Activated B cell treated with CpG ODN at 0.5 μM for 24 hours (primary cell): Measurements from ENCODE around the gene MEIOSIN. TPM values are rescaled to one million over a fixed set of nuclear protein-coding genes. Genes with fewer than 3 reads are reported as not detected.

Experiments
- ATAC-seq: fragments of 200-7000 bp; cut with Tn5 transposase; one replicate; pipeline ENCODE4 v1.10.0; 2021; ENCODE audit warnings: low read depth, mild to moderate bottlenecking, moderate library complexity
- CTCF ChIA-PET: fragments of 350-600 bp; sonication (Branson Sonifier 250); formaldehyde crosslinking; loops from one replicate; lab custom pipeline; 2021; ENCODE audit warnings: antibody characterized with exemption; lab: Charles Lee
- POLR2A ChIA-PET: fragments of 350-600 bp; sonication (Branson Sonifier 250); formaldehyde crosslinking; loops from one replicate; lab custom pipeline; 2021; ENCODE audit warnings: antibody characterized with exemption; lab: Charles Lee
- DNase-seq: peaks from one replicate; pipeline ENCODE4 v3.0.0; 2022
- H3K27ac Mint-ChIP-seq: one replicate; pipeline ENCODE4 v1.8.0; 2020; ENCODE audit warnings: mixed read lengths
- H3K27me3 Mint-ChIP-seq: one replicate; pipeline ENCODE4 v1.8.0; 2021; ENCODE audit warnings: mixed read lengths
- H3K36me3 Mint-ChIP-seq: one replicate; pipeline ENCODE4 v1.8.0; 2021; ENCODE audit warnings: low read depth, mixed read lengths
- H3K4me1 Mint-ChIP-seq: one replicate; pipeline ENCODE4 v1.8.0; 2021; ENCODE audit warnings: mixed read lengths
- H3K4me3 Mint-ChIP-seq: one replicate; pipeline ENCODE4 v1.8.0; 2020; ENCODE audit warnings: mild to moderate bottlenecking, mixed read lengths
- H3K9me3 Mint-ChIP-seq: one replicate; pipeline ENCODE4 v1.8.0; 2020; ENCODE audit warnings: mixed read lengths
- CTCF ChIP-seq: fragments of 200-600 bp; IDR thresholded peaks from one replicate; pipeline ENCODE4 v1.8.0; 2022; ENCODE audit warnings: antibody characterized with exemption, mild to moderate bottlenecking
- intact Hi-C: fragments of 100-400 bp; cut with micrococcal nuclease; formaldehyde crosslinking; loops from one replicate; pipeline ENCODE4 v1.15.1; 2024
- total RNA-seq: library from RNA; stranded (reverse); gene quantifications from 2 replicates; pipeline ENCODE4 v1.2.3, GENCODE V29; 2022

MEIOSIN gene
- total RNA-seq, 1 donor from 2014 or later: not detected

GRCh38 chr19:45789035-45789786, 56.0 kb downstream of the MEIOSIN start:
- Mint-ChIP-seq H3K4me1 (peaks cover 27% of the 10 kb centered on the region), H3K27me3 (no peaks in the 10 kb centered on the region), H3K4me3 (no peak overlapping the region), H3K9me3 (no peaks in the 10 kb centered on the region), H3K27ac (no peak overlapping the region), H3K36me3 (peaks cover 45% of the 10 kb centered on the region)
- POLR2A ChIA-PET: interaction anchor here (0.6 to 0.9 kb wide), 3 partner anchors 19 to 79 kb away, joined by 3 to 5 read pairs (median 5); no protein-coding TSS in a partner anchor
- intact Hi-C loops: no loop called here
- TF ChIP-seq CTCF: no peak
- CTCF ChIA-PET: interaction anchor here (0.9 kb wide), 1 partner anchor 20 kb away, joined by 3 read pairs; the partner anchor contains the start of gene SIX5
- DNase-seq (no peak), ATAC-seq (no peak)

DNA sequence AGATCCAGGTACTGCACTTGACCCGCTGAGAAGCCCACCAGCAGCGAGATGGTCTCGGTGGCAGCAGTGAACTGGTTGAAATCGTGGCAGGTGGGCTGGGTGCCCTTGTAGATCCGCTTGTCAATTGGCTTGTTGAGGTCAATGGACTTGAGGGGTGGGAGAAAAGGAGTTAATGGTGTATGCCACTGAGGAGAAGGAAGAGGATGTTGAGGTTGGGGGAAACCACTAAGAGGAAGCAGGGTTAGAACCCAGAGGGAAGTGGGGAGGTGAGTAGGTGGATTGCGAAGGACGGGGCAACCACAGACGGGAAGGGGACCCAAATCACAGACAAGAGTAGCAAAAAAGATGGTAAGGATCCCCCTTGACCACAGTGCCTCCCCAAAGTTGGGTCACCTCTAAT, 57.7 kb downstream of the MEIOSIN start:
- peak overlapping the region; percentile 13 for H3K27ac Mint-ChIP-seq
- intact Hi-C loops: loop anchor here (5.0 kb wide), 1 partner anchor 99 kb away; the partner anchor contains the start of genes QPCTL and SNRPD2
- H3K36me3 Mint-ChIP-seq: peaks cover 42% of the 10 kb centered on the region
- TF ChIP-seq CTCF: no peak
- DNase-seq: no peak
- peaks cover 27% of the 10 kb centered on the region for H3K4me1 Mint-ChIP-seq
- POLR2A ChIA-PET: interaction anchor here (1.1 to 4.5 kb wide), 2 partner anchors 21 to 74 kb away, joined by 8 to 46 read pairs; partner anchors contain the start of gene SIX5
- H3K27me3 Mint-ChIP-seq: peaks cover 1% of the 10 kb centered on the region
- CTCF ChIA-PET: no interaction called here
- peak overlapping the region; percentile 88 for H3K4me3 Mint-ChIP-seq
- no peak for ATAC-seq
- no peaks in the 10 kb centered on the region for H3K9me3 Mint-ChIP-seq

GRCh38 chr19:45791744-45792469, 58.7 kb downstream of the MEIOSIN start:
- no peak for DNase-seq
- intact Hi-C loops: loop anchor here (1.0 to 5.0 kb wide), 4 partner anchors 13 to 100 kb away; partner anchors contain the start of genes FBXO46, QPCTL, SNRPD2 and SYMPK

GRCh38 chr19:45792470-45793177, 59.4 kb downstream of the MEIOSIN start, which contains the start of gene DMWD:
Gene DMWD (minus strand): TSS chr19:45792845. CDS start chr19:45792756, 89 bp downstream.
- ATAC-seq (peak; percentile 96), DNase-seq (peak; percentile 100)
- intact Hi-C loops: loop anchor here (1.0 to 5.0 kb wide), 6 partner anchors 13 to 100 kb away; partner anchors contain the start of genes FBXO46, QPCTL, SNRPD2 and SYMPK
- POLR2A ChIA-PET: interaction anchor here (0.6 to 4.5 kb wide), 15 partner anchors 10 to 1556 kb away, joined by 3 to 46 read pairs (median 3); partner anchors contain the start of genes DHX34, FBXO46, QPCTL and SIX5
- Mint-ChIP-seq H3K9me3 (no peaks in the 10 kb centered on the region), H3K27ac (peak within 1 kb of the TSS; percentile 76), H3K27me3 (peaks cover 5% of the 10 kb centered on the region), H3K36me3 (peaks cover 27% of the 10 kb centered on the region), H3K4me1 (peaks cover 27% of the 10 kb centered on the region), H3K4me3 (peak within 1 kb of the TSS; percentile 88)
- no peak for TF ChIP-seq CTCF
- CTCF ChIA-PET: interaction anchor here (1.3 to 1.4 kb wide), 2 partner anchors 22 to 100 kb away, joined by 3 to 5 read pairs; partner anchors contain the start of gene QPCTL

More at GRCh38 chr19:45791744-45792469, 58.7 kb downstream of the MEIOSIN start:
- peaks cover 5% of the 10 kb centered on the region for H3K27me3 Mint-ChIP-seq
- peaks cover 27% of the 10 kb centered on the region for H3K4me1 Mint-ChIP-seq
- TF ChIP-seq CTCF: no peak
- H3K27ac Mint-ChIP-seq: peak overlapping the region; percentile 76
- ATAC-seq: no peak
- POLR2A ChIA-PET: interaction anchor here (0.5 to 4.5 kb wide), 7 partner anchors 9 to 377 kb away, joined by 3 to 46 read pairs (median 4); partner anchors contain the start of genes FBXO46, SIX5 and SYMPK
- CTCF ChIA-PET: interaction anchor here (1.3 to 1.4 kb wide), 2 partner anchors 21 to 99 kb away, joined by 3 to 5 read pairs; partner anchors contain the start of gene QPCTL
- peak overlapping the region; percentile 88 for H3K4me3 Mint-ChIP-seq
- peaks cover 34% of the 10 kb centered on the region for H3K36me3 Mint-ChIP-seq
- no peaks in the 10 kb centered on the region for H3K9me3 Mint-ChIP-seq
